NCI-H510A (cell line): Measurements from ENCODE around the gene STEAP3.

Source experiments
- DNase-seq: peaks from one replicate; lab custom pipeline; 2025; lab: John Stamatoyannopoulos, UW

The STEAP3 gene

GRCh38 chr2:119295688-119296375, 72.2 kb downstream of the STEAP3 start:
- DNase-seq = no peak

GRCh38 chr2:119301413-119301812, 77.8 kb downstream of the STEAP3 start:
- DNase-seq = no peak

- no peak for DNase-seq
Observed at GRCh38 chr2:119304847-119305246, 81.2 kb downstream of the STEAP3 start.

GRCh38 chr2:119305497-119306195, 82.0 kb downstream of the STEAP3 start:
- no peak for DNase-seq

- no peak for DNase-seq
Observed at GRCh38 chr2:119306196-119306590, 82.6 kb downstream of the STEAP3 start.

- DNase-seq = no peak
Observed at GRCh38 chr2:119307419-119308140, 83.9 kb downstream of the STEAP3 start.

GRCh38 chr2:119308793-119309330, 85.2 kb downstream of the STEAP3 start:
- no peak for DNase-seq

GRCh38 chr2:119311371-119311770, 87.7 kb downstream of the STEAP3 start:
- no peak for DNase-seq

- DNase-seq = no peak
Observed at GRCh38 chr2:119311831-119312230, 88.2 kb downstream of the STEAP3 start.
